Jurkat, Clone E6-1 (cell line): ENCODE results near the gene USH2A. TPM values are rescaled to one million over a fixed set of nuclear protein-coding genes. Genes with fewer than 3 reads are reported as not detected.

Experiments
- DNase-seq: peaks from one replicate; pipeline ENCODE4 v3.0.0-alpha.2; 2011; ENCODE audit warnings: low read depth, low spot score
- H3K4me3 ChIP-seq: 2 replicates; pipeline ENCODE4 v1.5.1; 2011; ENCODE audit warnings: mild to moderate bottlenecking, low read length, control low read depth, moderate library complexity
- polyA plus RNA-seq: library from polyadenylated mRNA; unstranded; fragments of >200 nt; gene quantifications from one replicate; pipeline ENCODE4 v1.2.1, GENCODE V29; 2012; ENCODE audit warnings: missing spikeins; ENCODE audit not compliant: insufficient read length, insufficient read depth

Gene USH2A, protein sequence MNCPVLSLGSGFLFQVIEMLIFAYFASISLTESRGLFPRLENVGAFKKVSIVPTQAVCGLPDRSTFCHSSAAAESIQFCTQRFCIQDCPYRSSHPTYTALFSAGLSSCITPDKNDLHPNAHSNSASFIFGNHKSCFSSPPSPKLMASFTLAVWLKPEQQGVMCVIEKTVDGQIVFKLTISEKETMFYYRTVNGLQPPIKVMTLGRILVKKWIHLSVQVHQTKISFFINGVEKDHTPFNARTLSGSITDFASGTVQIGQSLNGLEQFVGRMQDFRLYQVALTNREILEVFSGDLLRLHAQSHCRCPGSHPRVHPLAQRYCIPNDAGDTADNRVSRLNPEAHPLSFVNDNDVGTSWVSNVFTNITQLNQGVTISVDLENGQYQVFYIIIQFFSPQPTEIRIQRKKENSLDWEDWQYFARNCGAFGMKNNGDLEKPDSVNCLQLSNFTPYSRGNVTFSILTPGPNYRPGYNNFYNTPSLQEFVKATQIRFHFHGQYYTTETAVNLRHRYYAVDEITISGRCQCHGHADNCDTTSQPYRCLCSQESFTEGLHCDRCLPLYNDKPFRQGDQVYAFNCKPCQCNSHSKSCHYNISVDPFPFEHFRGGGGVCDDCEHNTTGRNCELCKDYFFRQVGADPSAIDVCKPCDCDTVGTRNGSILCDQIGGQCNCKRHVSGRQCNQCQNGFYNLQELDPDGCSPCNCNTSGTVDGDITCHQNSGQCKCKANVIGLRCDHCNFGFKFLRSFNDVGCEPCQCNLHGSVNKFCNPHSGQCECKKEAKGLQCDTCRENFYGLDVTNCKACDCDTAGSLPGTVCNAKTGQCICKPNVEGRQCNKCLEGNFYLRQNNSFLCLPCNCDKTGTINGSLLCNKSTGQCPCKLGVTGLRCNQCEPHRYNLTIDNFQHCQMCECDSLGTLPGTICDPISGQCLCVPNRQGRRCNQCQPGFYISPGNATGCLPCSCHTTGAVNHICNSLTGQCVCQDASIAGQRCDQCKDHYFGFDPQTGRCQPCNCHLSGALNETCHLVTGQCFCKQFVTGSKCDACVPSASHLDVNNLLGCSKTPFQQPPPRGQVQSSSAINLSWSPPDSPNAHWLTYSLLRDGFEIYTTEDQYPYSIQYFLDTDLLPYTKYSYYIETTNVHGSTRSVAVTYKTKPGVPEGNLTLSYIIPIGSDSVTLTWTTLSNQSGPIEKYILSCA (N-terminal part only)
- not detected for polyA plus RNA-seq

GRCh38 chr1:216422821-216423520 lies at the start of gene USH2A:
Gene USH2A (minus strand): TSS chr1:216423448. CDS start chr1:216422336, 1,112 bp downstream.
- DNase-seq: no peak

DNA sequence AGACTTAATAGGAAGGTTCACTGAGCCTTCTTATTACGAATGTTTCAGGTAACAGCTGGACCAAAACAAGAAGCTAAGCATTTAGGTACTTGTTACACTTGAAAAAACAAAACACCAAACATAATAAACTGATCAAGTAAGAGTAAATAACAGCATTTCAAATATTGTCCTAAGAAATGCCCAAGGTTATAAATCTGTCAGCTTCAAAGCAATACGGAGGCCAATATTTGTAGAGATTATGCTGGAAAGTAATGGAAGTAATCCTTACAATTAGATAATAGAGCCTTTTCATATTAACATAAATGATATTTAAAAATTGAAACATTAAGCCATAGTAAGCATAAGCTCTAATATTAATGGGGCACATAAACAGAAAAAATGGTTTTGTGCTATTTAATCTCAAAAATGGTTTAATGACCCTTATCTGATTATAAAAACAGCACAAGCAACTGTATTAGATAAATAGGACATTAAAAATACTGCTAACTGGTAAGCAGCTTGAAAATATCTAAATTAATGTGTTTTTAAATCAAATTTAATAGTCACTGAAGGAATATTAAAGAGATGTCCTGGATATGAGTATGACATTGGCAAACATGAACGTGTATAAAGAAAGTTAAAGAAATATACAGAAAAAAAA lies 43.0 kb upstream of the USH2A start:
- no peak for DNase-seq
- H3K4me3 ChIP-seq: no peak overlapping the region

More at GRCh38 chr1:216422821-216423520, at the start of gene USH2A:
- H3K4me3 ChIP-seq: no peak within 1 kb of the TSS

DNA sequence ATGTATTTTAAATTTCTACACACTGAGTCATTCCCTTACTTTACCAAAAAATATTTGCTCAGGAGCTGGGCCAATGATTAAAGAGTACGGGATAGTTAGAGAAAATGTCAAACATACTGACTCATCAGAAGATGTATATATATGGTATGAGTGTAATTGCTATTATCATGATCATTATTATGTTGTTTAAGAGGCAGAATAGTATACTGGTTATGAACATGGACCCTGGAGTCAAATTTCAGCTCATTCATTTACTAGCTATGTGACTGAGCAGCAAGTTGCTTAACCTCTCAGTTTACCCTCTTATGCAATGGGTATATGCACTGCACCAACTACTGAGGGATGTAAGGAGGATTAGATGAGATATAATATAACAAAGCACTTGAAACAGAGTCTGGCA lies 41.2 kb upstream of the USH2A start:
- DNase-seq: no peak
- no peak overlapping the region for H3K4me3 ChIP-seq

- H3K4me3 ChIP-seq: no peak overlapping the region
- no peak for DNase-seq
Observed at GRCh38 chr1:216462066-216462775, 39.0 kb upstream of the USH2A start.

- DNase-seq: no peak
- H3K4me3 ChIP-seq: no peak overlapping the region
Observed at GRCh38 chr1:216461466-216461865, 38.2 kb upstream of the USH2A start.

DNA sequence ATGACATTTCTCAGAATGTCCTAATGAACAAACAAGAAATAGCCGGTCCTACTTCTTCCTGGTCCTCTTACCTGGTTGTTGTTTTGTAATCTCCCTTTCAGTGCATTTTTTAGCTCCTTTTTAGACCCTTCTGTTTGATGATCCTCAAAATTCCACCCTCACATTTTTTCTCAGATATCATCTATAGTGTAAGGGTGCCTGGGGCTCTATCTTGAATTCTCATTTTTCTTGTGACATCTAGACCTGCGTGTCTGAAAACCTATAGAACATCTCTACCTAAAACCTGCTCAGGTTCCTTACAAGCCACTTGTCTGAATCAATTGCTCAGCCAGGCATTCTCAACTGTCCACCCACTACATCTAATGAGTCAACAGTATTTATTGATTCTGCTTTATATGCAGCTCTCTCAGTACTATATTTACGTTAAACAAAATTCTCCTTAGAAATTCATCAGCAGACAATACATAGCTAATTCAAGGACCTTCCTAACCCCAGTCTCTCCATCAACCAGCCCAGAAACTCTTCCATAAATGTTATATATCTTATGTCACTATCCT lies 36.5 kb upstream of the USH2A start:
- DNase-seq: no peak
- no peak overlapping the region for H3K4me3 ChIP-seq

DNA sequence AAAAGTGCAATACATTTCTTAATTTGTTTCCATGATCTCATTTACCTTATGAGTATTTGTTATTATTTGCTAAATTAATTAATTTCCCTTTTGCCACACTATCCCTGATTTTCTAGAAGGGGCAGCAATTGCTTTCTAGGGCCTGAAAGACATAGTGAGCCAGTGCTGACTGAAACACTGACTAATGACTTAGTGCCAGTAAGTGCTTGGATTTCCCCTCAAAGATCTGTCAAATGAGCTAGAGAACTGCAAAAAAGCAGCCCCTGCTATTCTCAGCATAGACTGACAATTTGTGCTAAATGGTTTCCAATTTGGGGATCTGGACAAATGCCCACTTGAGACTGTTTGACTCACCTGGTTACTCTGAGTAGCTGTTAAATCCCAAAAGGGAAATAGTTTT lies 35.6 kb upstream of the USH2A start:
- H3K4me3 ChIP-seq: no peak overlapping the region
- no peak for DNase-seq

DNA sequence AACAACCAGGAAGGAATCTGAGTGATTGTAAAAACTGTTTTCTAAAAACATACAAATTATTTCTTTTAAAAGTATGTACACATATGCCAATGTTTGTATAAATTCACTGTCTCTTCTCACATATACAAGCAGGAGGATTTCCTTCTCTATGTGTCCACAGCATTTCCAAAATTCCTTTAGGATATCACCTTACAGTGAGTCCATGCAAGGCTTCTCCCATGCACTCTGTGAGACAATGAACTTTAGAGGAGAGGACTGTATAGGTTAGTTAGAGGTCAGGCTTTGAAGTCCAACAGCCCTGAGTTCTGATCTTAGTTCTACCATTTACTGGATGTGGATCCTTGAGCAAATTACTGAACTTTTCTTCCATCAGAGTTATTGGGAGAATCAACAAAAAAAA lies 34.1 kb upstream of the USH2A start:
- H3K4me3 ChIP-seq: no peak overlapping the region
- DNase-seq: no peak

DNA sequence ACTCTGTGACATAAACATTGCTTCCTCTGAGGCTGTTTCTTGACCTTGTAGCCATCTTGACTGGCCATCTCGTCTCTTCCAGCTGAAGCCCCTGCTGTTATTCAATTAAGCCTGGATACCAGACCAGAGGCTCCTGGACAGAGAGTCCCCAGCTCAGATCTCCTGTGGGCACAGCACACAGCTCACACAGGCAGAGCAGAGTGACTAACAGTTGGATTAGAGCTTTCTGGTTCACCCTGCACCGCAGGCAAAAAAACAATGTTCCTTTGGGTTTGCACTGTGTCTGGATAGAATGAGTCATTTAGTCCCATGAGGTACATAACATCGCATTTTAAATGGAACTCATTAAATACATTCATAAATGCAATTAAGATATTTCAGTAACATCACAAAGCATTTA lies 33.4 kb upstream of the USH2A start:
- H3K4me3 ChIP-seq: no peak overlapping the region
- no peak for DNase-seq

DNA sequence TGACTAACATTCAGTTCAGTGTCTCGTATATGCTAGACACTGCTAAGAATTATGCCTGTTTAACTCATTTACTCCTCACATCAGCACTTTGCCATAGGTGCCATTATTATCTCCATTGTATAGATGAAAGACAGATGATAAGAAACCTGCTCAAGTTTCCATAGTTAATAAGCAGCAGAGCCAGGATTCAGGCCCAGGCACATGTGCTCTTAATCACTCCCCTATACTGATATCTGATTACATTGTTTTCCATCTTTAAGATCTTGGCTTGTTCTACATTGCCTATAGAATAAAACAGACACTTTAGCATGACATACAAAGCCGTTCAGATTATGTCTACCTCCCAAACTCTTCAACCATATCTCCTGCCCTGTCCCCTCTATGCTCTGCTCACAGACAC lies 30.5 kb upstream of the USH2A start:
- no peak for DNase-seq

GRCh38 chr1:216450227-216450626 lies 27.0 kb upstream of the USH2A start:
- H3K4me3 ChIP-seq: no peak overlapping the region
- no peak for DNase-seq

More for the DNA sequence above, 30.5 kb upstream of the USH2A start:
- no peak overlapping the region for H3K4me3 ChIP-seq

- no peak for DNase-seq
Observed at GRCh38 chr1:216448011-216448510, 24.8 kb upstream of the USH2A start.

GRCh38 chr1:216437603-216438002 lies 14.4 kb upstream of the USH2A start:
- DNase-seq: no peak
- H3K4me3 ChIP-seq: no peak overlapping the region

More at GRCh38 chr1:216448011-216448510, 24.8 kb upstream of the USH2A start:
- no peak overlapping the region for H3K4me3 ChIP-seq

DNA sequence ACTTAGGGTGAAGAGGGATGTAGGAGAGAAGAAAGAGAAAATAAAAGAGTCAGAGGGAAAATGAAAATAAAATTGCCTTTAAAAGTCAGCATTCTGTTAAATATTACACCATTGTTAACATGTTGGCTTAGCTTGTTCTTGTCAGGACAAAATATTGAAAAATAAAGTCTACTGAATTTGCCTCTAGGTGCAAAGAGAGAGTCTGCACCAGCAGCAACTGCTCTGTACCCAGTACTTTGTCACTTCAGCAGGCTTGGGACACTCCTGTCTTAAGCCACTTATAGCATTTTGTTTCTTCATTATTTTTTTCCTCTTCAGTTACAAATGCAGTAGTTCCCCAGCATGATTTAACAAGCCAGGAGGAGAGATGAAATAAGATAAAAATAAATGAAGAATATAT lies 11.0 kb upstream of the USH2A start:
- no peak for DNase-seq
- no peak overlapping the region for H3K4me3 ChIP-seq

GRCh38 chr1:216433175-216433574 lies 9.9 kb upstream of the USH2A start:
- DNase-seq: no peak
- H3K4me3 ChIP-seq: no peak overlapping the region

DNA sequence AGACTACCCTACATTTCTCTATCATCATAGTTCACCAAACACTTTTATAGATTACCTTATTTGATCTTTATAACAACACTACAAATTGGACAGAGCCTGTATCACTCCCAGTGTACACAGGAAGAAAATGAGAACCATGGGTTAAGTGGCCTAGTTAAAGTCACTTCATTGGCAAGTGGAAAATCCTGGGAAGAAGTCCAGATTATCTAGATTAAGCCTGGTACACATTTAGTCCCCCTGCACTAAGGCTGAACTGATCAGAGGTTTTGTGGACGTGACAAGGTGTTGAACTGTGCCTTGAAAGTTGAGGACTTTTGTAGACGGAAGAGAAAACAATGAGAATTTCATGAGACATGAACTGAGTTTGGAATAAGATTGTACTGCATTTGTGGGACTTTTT lies 7.5 kb upstream of the USH2A start:
- no peak for DNase-seq
- no peak overlapping the region for H3K4me3 ChIP-seq

GRCh38 chr1:216425577-216425976 lies 2.3 kb upstream of the USH2A start:
- DNase-seq: no peak
- H3K4me3 ChIP-seq: no peak overlapping the region
